B cell (primary cell): ENCODE data around the gene SFXN3. TPM values are rescaled to one million over a fixed set of nuclear protein-coding genes. Genes with fewer than 3 reads are reported as not detected.

ENCODE experiments used
- ATAC-seq: fragments of 200-7000 bp; cut with Tn5 transposase; one replicate; pipeline ENCODE4 v1.10.0; 2021; ENCODE audit warnings: low read depth, mild to moderate bottlenecking, moderate number of reproducible peaks, moderate library complexity
- CTCF ChIA-PET: fragments of 350-600 bp; sonication (Branson Sonifier 250); formaldehyde crosslinking; loops from one replicate; lab custom pipeline; 2021; ENCODE audit warnings: antibody characterized with exemption, inconsistent platforms; lab: Charles Lee
- POLR2A ChIA-PET: fragments of 350-600 bp; sonication (Branson Sonifier 250); formaldehyde crosslinking; loops from one replicate; lab custom pipeline; 2021; ENCODE audit warnings: antibody characterized with exemption; lab: Charles Lee
- DNase-seq: peaks from one replicate; pipeline ENCODE4 v3.0.0; 2013
- H2AFZ ChIP-seq: 2 replicates; pipeline ENCODE4 v1.6.1; 2012; ENCODE audit warnings: mild to moderate bottlenecking, low read depth, low read length; ENCODE audit not compliant: insufficient read depth, poor library complexity, severe bottlenecking
- H3K27ac ChIP-seq, 2 donors: 1 replicate in 1 of 2; 2 replicates in 1 of 2; pipeline ENCODE4 v1.5.1; 2012 to 2013; ENCODE audit warnings: low read length in 2 of 2, mild to moderate bottlenecking in 2 of 2, moderate library complexity in 1 of 2
- H3K27me3 ChIP-seq, 4 experiments: fragments of 200-600 bp in 1 of 4; sonication (generic) in 1 of 4; replicated peaks in 1 of 4; 1 replicate in 2 of 4; 2 replicates in 2 of 4; pipeline versions ENCODE4 v1.6.1 to v1.7.0; 2013 to 2016; ENCODE audit warnings: low read length in 3 of 4, mild to moderate bottlenecking in 2 of 4, mixed read lengths in 1 of 4, moderate library complexity in 1 of 4; ENCODE audit not compliant: insufficient read depth in 4 of 4, control insufficient read depth in 3 of 4; ENCODE audit errors: control extremely low read depth in 1 of 4
- H3K36me3 ChIP-seq, 2 experiments: replicated peaks in 1 of 2; 1 replicate in 1 of 2; 2 replicates in 1 of 2; pipeline versions ENCODE4 v1.6.1 to v1.7.1; 2013; ENCODE audit warnings: low read length in 1 of 2; ENCODE audit not compliant: insufficient read depth in 2 of 2, control insufficient read depth in 1 of 2; ENCODE audit errors: control extremely low read depth in 1 of 2, extremely low read depth in 1 of 2
- H3K4me1 ChIP-seq, 2 donors: fragments of 200-600 bp in 1 of 2; sonication (generic) in 1 of 2; 1 replicate in 1 of 2; 2 replicates in 1 of 2; pipeline versions ENCODE4 v1.5.1 to v1.6.1; 2013 to 2017; ENCODE audit warnings: low read length in 2 of 2; ENCODE audit not compliant: control insufficient read depth in 2 of 2, insufficient read depth in 2 of 2
- H3K4me2 ChIP-seq: replicated peaks from 2 replicates; pipeline ENCODE3; 2012; ENCODE audit warnings: mild to moderate bottlenecking, low read depth, low read length; ENCODE audit not compliant: poor library complexity, severe bottlenecking
- H3K4me3 ChIP-seq, 5 experiments: fragments of 200-600 bp in 1 of 5; sonication (generic) in 1 of 5; 1 replicate in 3 of 5; 2 replicates in 2 of 5; pipeline versions ENCODE4 v1.5.1 to v1.7.0; 2011 to 2016; ENCODE audit warnings: low read length in 4 of 5, mild to moderate bottlenecking in 4 of 5, low read depth in 2 of 5, control low read depth in 1 of 5, moderate library complexity in 1 of 5; ENCODE audit not compliant: insufficient read depth in 1 of 5; ENCODE audit errors: control extremely low read depth in 1 of 5, extremely low read depth in 1 of 5
- H3K79me2 ChIP-seq: fragments of 200-600 bp; sonication (generic); one replicate; pipeline ENCODE4 v1.6.0; 2016; ENCODE audit warnings: low read length; ENCODE audit not compliant: control insufficient read depth, insufficient read depth
- H3K9ac ChIP-seq: fragments of 200-600 bp; sonication (generic); 2 replicates; pipeline ENCODE4 v1.6.1; 2017; ENCODE audit warnings: mild to moderate bottlenecking, low read length, moderate library complexity
- H3K9me3 ChIP-seq, 3 donors: one replicate each; pipeline versions ENCODE4 v1.6.1 to v1.7.1; 2013; ENCODE audit warnings: low read length in 2 of 3; ENCODE audit not compliant: control insufficient read depth in 2 of 3, insufficient read depth in 1 of 3; ENCODE audit errors: control extremely low read depth in 1 of 3
- H4K20me1 ChIP-seq: 2 replicates; pipeline ENCODE4 v1.6.0; 2012; ENCODE audit warnings: mild to moderate bottlenecking, low read length; ENCODE audit not compliant: insufficient read depth, control insufficient read depth, poor library complexity, severe bottlenecking
- H3K27ac Mint-ChIP-seq: one replicate; pipeline ENCODE4 v1.8.0; 2021; ENCODE audit warnings: mixed read lengths
- H3K27me3 Mint-ChIP-seq: one replicate; pipeline ENCODE4 v1.8.0; 2021; ENCODE audit warnings: mixed read lengths
- H3K4me1 Mint-ChIP-seq: one replicate; pipeline ENCODE4 v1.8.0; 2021; ENCODE audit warnings: mixed read lengths
- H3K4me3 Mint-ChIP-seq: one replicate; pipeline ENCODE4 v1.8.0; 2021; ENCODE audit warnings: mixed read lengths
- H3K9me3 Mint-ChIP-seq: one replicate; pipeline ENCODE4 v1.8.0; 2022; ENCODE audit warnings: mixed read lengths; ENCODE audit not compliant: insufficient read depth
- EZH2 ChIP-seq: IDR thresholded peaks from 2 replicates; pipeline ENCODE4 v1.6.1; 2012; ENCODE audit warnings: borderline replicate concordance, low read depth, mild to moderate bottlenecking, moderate library complexity, low read length; ENCODE audit not compliant: insufficient read depth, poor library complexity, severe bottlenecking
- WGBS: methylation state at CpG from one replicate; pipeline ENCODE4 v1.1.5; 2013; ENCODE audit warnings: missing lambda C conversion rate; ENCODE audit not compliant: insufficient coverage; 5-methylcytosine and 5-hydroxymethylcytosine counted together
- intact Hi-C: fragments of 100-400 bp; cut with micrococcal nuclease; formaldehyde crosslinking; loops from one replicate; pipeline ENCODE4 v1.10.0; 2022
- polyA plus RNA-seq: library from polyadenylated mRNA; depleted of rRNA; stranded (reverse); fragments of >200 nt; gene quantifications from 2 replicates; pipeline ENCODE4 v1.2.3, GENCODE V29; 2012
- total RNA-seq, 2 donors: library from RNA; stranded (reverse); fragments of 120-200 nt in 1 of 2; gene quantifications; 1 replicate in 1 of 2; 2 replicates in 1 of 2; pipeline versions ENCODE4 v1.2.3 to v1.2.4, GENCODE V29; 2013 to 2022
- TF ChIP-seq, protein P1 (sequence below): fragments of 200-600 bp; IDR thresholded peaks from one replicate; pipeline ENCODE4 v1.8.0; 2022; ENCODE audit warnings: antibody characterized with exemption, mild to moderate bottlenecking

Gene SFXN3
- total and polyA plus RNA-seq, 2 donors (not counting 1 experiment from before 2014, with no cell fraction given): 44.2 to 51.7 TPM

DNA sequence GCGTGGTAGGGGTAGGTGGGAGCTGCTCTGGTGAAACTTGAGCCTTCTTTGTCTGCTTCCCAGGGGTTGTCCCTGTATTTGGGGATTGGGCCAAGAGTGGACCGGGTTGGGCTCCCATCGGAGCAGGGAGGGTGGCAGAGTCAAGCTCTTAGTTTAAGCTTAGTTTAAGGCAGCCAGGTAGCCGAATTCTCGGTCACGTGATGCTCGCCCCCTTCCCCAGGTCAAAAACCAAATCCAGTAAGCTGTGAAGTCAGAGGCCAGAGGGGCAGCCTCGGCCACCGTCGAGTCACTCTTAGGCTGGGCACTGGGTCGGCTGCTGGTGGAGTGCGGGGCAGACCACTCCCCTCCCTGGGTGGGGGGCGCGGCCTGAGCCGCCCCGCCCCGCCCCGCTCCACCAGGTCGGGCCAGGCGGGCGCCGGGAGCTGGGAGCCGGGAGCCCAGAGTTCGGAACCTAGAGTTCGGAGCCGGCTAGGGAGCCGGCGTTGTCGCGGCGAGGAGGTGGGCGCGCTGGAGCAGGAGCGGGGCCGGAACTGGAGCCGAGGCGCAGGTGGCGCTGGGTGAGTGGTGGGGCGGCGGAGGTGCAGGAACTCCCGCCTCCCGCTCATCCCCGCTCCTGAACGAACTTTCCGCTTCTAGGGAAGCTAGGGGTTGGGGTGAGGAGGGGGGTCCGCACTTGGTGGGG lies 34.2 kb upstream of the SFXN3 start:
- ATAC-seq: peak; percentile 29
- Histone ChIP-seq H3K9me3 (no peaks in the 10 kb centered on the region), H3K27ac (peak overlapping the region; percentile 84 to 87), H3K4me2 (peak overlapping the region; percentile 95), H2AFZ (peak overlapping the region; percentile 81), H3K9ac (peak overlapping the region; percentile 81), H3K4me3 (peak overlapping the region; percentile 53 to 89 (median 86)), H4K20me1 (peaks cover 16% of the 10 kb centered on the region), H3K4me1 (peaks cover 22 to 34% of the 10 kb centered on the region in 2 donors), H3K36me3 (peaks cover 0 to 7% of the 10 kb centered on the region in 2 experiments), H3K27me3 (peaks cover 0 to 2% (median 0%) of the 10 kb centered on the region in 4 experiments), H3K79me2 (no peaks in the 10 kb centered on the region)
- no peaks in the 10 kb centered on the region for H3K9me3 Mint-ChIP-seq
- 3% methylated on average over 38 of the region's 46 CpGs for WGBS
- peaks cover 29% of the 10 kb centered on the region for H3K4me1 Mint-ChIP-seq
- intact Hi-C loops: loop anchor here (1.0 to 5.0 kb wide), 3 partner anchors 10 to 1375 kb away; partner anchors contain the start of genes MRPL43, SLC25A28, SLF2 and TWNK
- H3K4me3 Mint-ChIP-seq: peak overlapping the region; percentile 95
- CTCF ChIA-PET: interaction anchor here (0.7 to 8.4 kb wide), 18 partner anchors 8 to 784 kb away, joined by 3 to 70 read pairs (median 6); partner anchors contain the start of genes HIF1AN, MRPL43, PDZD7 and SFXN3
- peak overlapping the region; percentile 97 for H3K27ac Mint-ChIP-seq
- TF ChIP-seq, protein P1, sequence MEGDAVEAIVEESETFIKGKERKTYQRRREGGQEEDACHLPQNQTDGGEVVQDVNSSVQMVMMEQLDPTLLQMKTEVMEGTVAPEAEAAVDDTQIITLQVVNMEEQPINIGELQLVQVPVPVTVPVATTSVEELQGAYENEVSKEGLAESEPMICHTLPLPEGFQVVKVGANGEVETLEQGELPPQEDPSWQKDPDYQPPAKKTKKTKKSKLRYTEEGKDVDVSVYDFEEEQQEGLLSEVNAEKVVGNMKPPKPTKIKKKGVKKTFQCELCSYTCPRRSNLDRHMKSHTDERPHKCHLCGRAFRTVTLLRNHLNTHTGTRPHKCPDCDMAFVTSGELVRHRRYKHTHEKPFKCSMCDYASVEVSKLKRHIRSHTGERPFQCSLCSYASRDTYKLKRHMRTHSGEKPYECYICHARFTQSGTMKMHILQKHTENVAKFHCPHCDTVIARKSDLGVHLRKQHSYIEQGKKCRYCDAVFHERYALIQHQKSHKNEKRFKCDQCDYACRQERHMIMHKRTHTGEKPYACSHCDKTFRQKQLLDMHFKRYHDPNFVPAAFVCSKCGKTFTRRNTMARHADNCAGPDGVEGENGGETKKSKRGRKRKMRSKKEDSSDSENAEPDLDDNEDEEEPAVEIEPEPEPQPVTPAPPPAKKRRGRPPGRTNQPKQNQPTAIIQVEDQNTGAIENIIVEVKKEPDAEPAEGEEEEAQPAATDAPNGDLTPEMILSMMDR: no peak
- TF ChIP-seq EZH2: no peak
- POLR2A ChIA-PET: interaction anchor here (1.1 to 3.4 kb wide), 3 partner anchors 9 to 46 kb away, joined by 5 to 15 read pairs (median 6); partner anchors contain the start of genes MRPL43, PDZD7, SFXN3 and TWNK
- DNase-seq: no peak
- H3K27me3 Mint-ChIP-seq: no peaks in the 10 kb centered on the region
